HG03196 (cell line): ENCODE data around the gene GMPPB.

Source experiments
- ATAC-seq: cut with Tn5 transposase; IDR thresholded peaks from one replicate; pipeline ENCODE4 v1.9.1; 2021; ENCODE audit not compliant: unreplicated experiment

The GMPPB gene

GRCh38 chr3:49673121-49673714 lies 50.5 kb downstream of the GMPPB start:
- peak; percentile 1 for ATAC-seq

GRCh38 chr3:49671291-49672288 lies 52.2 kb downstream of the GMPPB start:
- ATAC-seq = no peak

- ATAC-seq = no peak
Measured at GRCh38 chr3:49670940-49671290, 52.8 kb downstream of the GMPPB start.
